Measurements from ENCODE around the gene TCF7L2. TPM values are rescaled to one million over a fixed set of nuclear protein-coding genes. Genes with fewer than 3 reads are reported as not detected.

TCF7L2 gene
- total RNA-seq, 2 donors from 2014 or later = 3.2 to 6.1 TPM

DNA sequence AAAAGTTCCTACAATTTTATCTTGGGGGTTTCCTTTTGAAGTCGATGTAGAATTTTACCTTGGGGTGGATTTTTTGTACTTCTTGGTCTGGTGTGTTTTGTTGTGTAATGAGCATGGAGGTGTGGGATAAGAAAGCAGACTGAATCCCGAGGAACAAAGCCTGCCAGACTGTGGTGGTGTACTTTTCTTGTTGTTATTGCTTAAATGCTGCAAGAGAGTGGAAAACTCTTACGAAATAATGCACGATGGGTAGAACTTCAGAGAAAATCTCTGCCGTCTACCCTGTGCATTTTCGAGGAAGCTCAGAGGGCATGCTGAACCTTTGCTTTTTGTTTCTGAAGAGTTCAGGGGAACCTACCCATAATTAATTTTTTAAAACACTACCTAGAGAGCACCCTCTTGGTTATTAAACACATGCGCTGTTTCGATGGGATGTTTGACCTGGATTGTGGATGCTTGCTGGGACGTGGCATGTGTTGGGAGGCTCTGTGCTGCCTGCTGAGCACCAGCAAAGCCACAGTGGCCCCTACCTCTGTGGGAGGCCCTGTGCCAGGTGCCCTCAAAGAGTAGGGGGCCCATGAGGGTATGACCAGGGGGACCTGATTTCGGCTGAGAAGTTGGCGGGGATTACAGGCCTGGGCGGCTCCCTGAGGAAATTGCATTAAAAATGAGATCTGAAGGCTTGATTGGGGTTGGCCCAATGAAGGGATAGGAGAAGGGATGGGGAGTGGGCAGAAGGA, 94.1 kb downstream of the TCF7L2 start:
- ATAC-seq (replicated peaks in 1 of 2) (no peak), DNase-seq (no peak)
- Mint-ChIP-seq H3K4me3 (no peak overlapping the region), H3K36me3 (ENCODE audit: insufficient read depth in 2 of 2) (no peaks in the 10 kb centered on the region), H3K4me1 (ENCODE audit: low read depth) (no peaks in the 10 kb centered on the region), H3K9me3 (no peaks in the 10 kb centered on the region), H3K27ac (no peak overlapping the region), H3K27me3 (ENCODE audit: low read depth) (peaks cover 30% of the 10 kb centered on the region)

- Mint-ChIP-seq H3K27me3 (ENCODE audit: low read depth) (peaks cover 35% of the 10 kb centered on the region), H3K27ac (no peak overlapping the region), H3K4me1 (ENCODE audit: low read depth) (peaks cover 5% of the 10 kb centered on the region), H3K4me3 (no peak overlapping the region), H3K36me3 (ENCODE audit: insufficient read depth in 2 of 2) (no peaks in the 10 kb centered on the region), H3K9me3 (no peaks in the 10 kb centered on the region)
- no peak for ATAC-seq (replicated peaks in 1 of 2)
- DNase-seq = no peak
These were observed 95.4 kb downstream of the TCF7L2 start for GRCh38 chr10:113045147-113046055.

DNA sequence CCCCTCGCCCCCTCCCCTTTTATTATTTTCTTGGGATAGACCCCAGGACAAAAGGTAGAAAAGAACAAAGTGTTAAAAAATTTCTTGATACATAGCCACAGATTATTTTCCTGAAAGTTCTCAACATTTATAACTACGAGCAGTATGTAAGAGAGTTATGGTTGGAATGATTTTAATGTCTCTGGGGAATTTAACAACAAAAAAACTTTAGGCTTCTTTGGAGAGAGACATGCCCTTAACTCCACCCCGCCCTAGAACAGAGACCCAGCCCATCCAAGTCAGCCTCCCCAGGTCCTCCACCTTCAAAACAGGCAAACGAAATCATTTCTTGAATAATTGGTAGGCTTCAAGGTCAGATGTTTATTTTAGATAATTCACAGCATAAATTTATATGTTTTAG, 97.1 kb downstream of the TCF7L2 start:
- peaks cover 19% of the 10 kb centered on the region for H3K4me1 Mint-ChIP-seq (ENCODE audit: low read depth)
- H3K9me3 Mint-ChIP-seq = no peaks in the 10 kb centered on the region
- H3K4me3 Mint-ChIP-seq = no peak overlapping the region
- no peak for DNase-seq
- peaks cover 41% of the 10 kb centered on the region for H3K27me3 Mint-ChIP-seq (ENCODE audit: low read depth)
- no peak overlapping the region for H3K27ac Mint-ChIP-seq
- no peaks in the 10 kb centered on the region for H3K36me3 Mint-ChIP-seq (ENCODE audit: insufficient read depth in 2 of 2)
- no peak for ATAC-seq (replicated peaks in 1 of 2)

DNA sequence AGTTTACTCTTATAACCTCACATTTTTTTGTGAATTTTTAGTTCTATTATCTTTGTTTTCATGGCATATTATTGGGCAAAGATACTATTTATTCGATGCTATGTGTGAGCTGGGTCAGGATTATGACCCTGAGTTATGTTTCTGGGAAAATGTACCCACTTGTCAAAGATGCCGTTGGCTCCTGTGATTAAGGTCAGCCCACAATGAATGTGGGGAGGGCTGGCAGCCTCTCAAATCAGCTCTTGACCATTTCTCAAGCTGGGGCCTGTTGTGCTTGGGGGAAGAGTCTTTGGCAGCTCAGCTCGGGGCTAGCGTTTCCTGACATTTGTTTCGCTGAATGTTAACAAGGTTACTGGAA, 97.5 kb downstream of the TCF7L2 start:
- H3K27ac Mint-ChIP-seq = no peak overlapping the region
- ATAC-seq (replicated peaks in 1 of 2) (no peak), DNase-seq (no peak)
- H3K27me3 Mint-ChIP-seq (ENCODE audit: low read depth) = peaks cover 39% of the 10 kb centered on the region
- H3K36me3 Mint-ChIP-seq (ENCODE audit: insufficient read depth in 2 of 2) = no peaks in the 10 kb centered on the region
- H3K4me3 Mint-ChIP-seq = no peak overlapping the region
- peaks cover 19% of the 10 kb centered on the region for H3K4me1 Mint-ChIP-seq (ENCODE audit: low read depth)
- no peaks in the 10 kb centered on the region for H3K9me3 Mint-ChIP-seq

DNA sequence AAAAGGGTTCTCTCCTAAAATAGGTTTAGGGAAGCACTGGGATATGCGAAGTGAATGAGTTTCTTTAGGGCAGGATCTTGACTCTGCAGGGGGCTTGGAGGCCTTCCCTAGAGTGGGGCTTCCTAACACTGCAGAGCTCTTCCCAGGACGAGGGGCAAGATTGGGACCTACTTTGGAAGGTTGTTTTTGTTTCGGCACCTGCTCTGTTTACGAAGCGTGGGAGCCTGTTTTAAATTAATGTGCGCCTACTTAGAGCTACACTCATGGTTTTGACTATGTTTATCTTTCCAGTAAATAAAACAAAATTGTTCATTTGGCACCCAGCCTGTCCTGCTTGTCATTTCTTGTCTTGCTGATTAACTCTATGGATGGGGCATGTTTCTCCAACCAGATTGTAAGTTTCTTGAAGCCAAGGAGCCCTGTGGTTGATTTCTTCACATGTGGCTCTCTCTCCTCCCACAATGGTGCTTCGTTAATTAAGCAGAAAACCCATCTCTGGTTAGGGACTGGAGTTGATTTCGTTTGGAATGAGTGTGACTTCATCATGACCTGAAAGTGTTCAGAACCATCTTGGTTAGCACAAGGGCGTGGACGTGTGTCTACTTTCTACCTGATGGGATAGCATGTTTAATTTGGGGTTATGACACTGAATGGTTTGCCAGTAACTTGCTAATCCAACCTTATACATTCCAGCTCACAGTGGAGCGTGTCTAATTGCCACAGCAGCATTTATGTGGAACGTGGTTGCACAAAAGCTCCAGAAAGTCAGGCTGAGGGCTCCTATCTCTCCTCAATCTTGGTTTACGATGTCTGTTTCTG, 98.1 kb downstream of the TCF7L2 start:
- H3K27ac Mint-ChIP-seq = no peak overlapping the region
- DNase-seq = no peak
- H3K9me3 Mint-ChIP-seq = no peaks in the 10 kb centered on the region
- H3K36me3 Mint-ChIP-seq (ENCODE audit: insufficient read depth in 2 of 2) = no peaks in the 10 kb centered on the region
- H3K4me1 Mint-ChIP-seq (ENCODE audit: low read depth) = peaks cover 19% of the 10 kb centered on the region
- peaks cover 44% of the 10 kb centered on the region for H3K27me3 Mint-ChIP-seq (ENCODE audit: low read depth)
- no peak overlapping the region for H3K4me3 Mint-ChIP-seq
- no peak for ATAC-seq (replicated peaks in 1 of 2)

GRCh38 chr10:113049881-113050280, 99.8 kb downstream of the TCF7L2 start:
- Mint-ChIP-seq H3K4me3 (no peak overlapping the region), H3K36me3 (ENCODE audit: insufficient read depth in 2 of 2) (no peaks in the 10 kb centered on the region), H3K4me1 (ENCODE audit: low read depth) (peaks cover 19% of the 10 kb centered on the region), H3K9me3 (no peaks in the 10 kb centered on the region), H3K27ac (no peak overlapping the region), H3K27me3 (ENCODE audit: low read depth) (peaks cover 38% of the 10 kb centered on the region)
- DNase-seq (no peak), ATAC-seq (replicated peaks in 1 of 2) (no peak)

- Mint-ChIP-seq H3K36me3 (ENCODE audit: insufficient read depth in 2 of 2) (no peaks in the 10 kb centered on the region), H3K4me1 (ENCODE audit: low read depth) (peaks cover 19% of the 10 kb centered on the region), H3K27me3 (ENCODE audit: low read depth) (peaks cover 35% of the 10 kb centered on the region), H3K27ac (no peak overlapping the region), H3K9me3 (no peaks in the 10 kb centered on the region), H3K4me3 (no peak overlapping the region)
- ATAC-seq (replicated peaks in 1 of 2) = no peak
- DNase-seq = no peak
These were observed 102.2 kb downstream of the TCF7L2 start for GRCh38 chr10:113052076-113052830.

- Mint-ChIP-seq H3K27ac (no peak overlapping the region), H3K36me3 (ENCODE audit: insufficient read depth in 2 of 2) (no peaks in the 10 kb centered on the region), H3K4me1 (ENCODE audit: low read depth) (peaks cover 19% of the 10 kb centered on the region), H3K9me3 (no peaks in the 10 kb centered on the region), H3K27me3 (ENCODE audit: low read depth) (peaks cover 29% of the 10 kb centered on the region), H3K4me3 (no peak overlapping the region)
- ATAC-seq (replicated peaks in 1 of 2) (no peak), DNase-seq (no peak)
These were observed 103.0 kb downstream of the TCF7L2 start for GRCh38 chr10:113053091-113053490.

- H3K4me1 Mint-ChIP-seq (ENCODE audit: low read depth) = peaks cover 19% of the 10 kb centered on the region
- H3K36me3 Mint-ChIP-seq (ENCODE audit: insufficient read depth in 2 of 2) = no peaks in the 10 kb centered on the region
- no peak for DNase-seq
- H3K27ac Mint-ChIP-seq = no peak overlapping the region
- ATAC-seq (replicated peaks in 1 of 2) = no peak
- no peaks in the 10 kb centered on the region for H3K9me3 Mint-ChIP-seq
- H3K4me3 Mint-ChIP-seq = no peak overlapping the region
- H3K27me3 Mint-ChIP-seq (ENCODE audit: low read depth) = peaks cover 29% of the 10 kb centered on the region
These were observed 103.8 kb downstream of the TCF7L2 start for GRCh38 chr10:113053881-113054280.

- Mint-ChIP-seq H3K4me1 (ENCODE audit: low read depth) (peaks cover 14% of the 10 kb centered on the region), H3K4me3 (no peak overlapping the region), H3K27ac (no peak overlapping the region), H3K9me3 (no peaks in the 10 kb centered on the region), H3K27me3 (ENCODE audit: low read depth) (peaks cover 21% of the 10 kb centered on the region), H3K36me3 (ENCODE audit: insufficient read depth in 2 of 2) (no peaks in the 10 kb centered on the region)
- DNase-seq = no peak
- no peak for ATAC-seq (replicated peaks in 1 of 2)
These were observed 105.4 kb downstream of the TCF7L2 start for GRCh38 chr10:113055458-113055857.

DNA sequence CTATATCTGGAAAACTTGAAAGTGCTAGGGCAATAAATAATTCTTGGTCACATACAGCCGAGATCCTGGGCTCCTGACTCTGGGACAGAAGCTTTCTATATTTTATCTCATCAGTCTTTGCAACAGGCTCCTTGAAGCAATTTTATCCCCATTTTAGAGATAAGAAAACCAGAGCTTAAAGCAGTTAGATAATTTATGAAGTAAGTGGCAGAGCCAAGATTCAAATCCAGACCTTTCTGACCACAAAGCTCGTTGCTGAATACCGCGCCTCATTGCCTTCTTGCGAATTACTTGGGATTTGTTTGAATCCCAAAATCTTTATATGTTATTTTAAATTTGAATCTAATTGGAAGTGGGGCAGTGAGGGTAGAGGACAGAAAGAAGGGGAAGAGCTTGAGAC, 106.0 kb downstream of the TCF7L2 start:
- Mint-ChIP-seq H3K27me3 (ENCODE audit: low read depth) (peaks cover 21% of the 10 kb centered on the region), H3K4me1 (ENCODE audit: low read depth) (peaks cover 10% of the 10 kb centered on the region), H3K4me3 (no peak overlapping the region), H3K27ac (no peak overlapping the region), H3K36me3 (ENCODE audit: insufficient read depth in 2 of 2) (no peaks in the 10 kb centered on the region), H3K9me3 (no peaks in the 10 kb centered on the region)
- ATAC-seq (replicated peaks in 1 of 2) (no peak), DNase-seq (no peak)

- no peak overlapping the region for H3K27ac Mint-ChIP-seq
- DNase-seq (no peak), ATAC-seq (replicated peaks in 1 of 2) (no peak)
- H3K27me3 Mint-ChIP-seq (ENCODE audit: low read depth) = peaks cover 20% of the 10 kb centered on the region
- H3K4me3 Mint-ChIP-seq = no peak overlapping the region
- H3K36me3 Mint-ChIP-seq (ENCODE audit: insufficient read depth in 2 of 2) = no peaks in the 10 kb centered on the region
- peaks cover 5% of the 10 kb centered on the region for H3K4me1 Mint-ChIP-seq (ENCODE audit: low read depth)
- H3K9me3 Mint-ChIP-seq = no peaks in the 10 kb centered on the region
These were observed 106.5 kb downstream of the TCF7L2 start for GRCh38 chr10:113056441-113057021.
